Upper lobe of right lung (tissue), 1 donor: ENCODE data around the gene IFT43. TPM values are rescaled to one million over a fixed set of nuclear protein-coding genes. Genes with fewer than 3 reads are reported as not detected.

Experiments
- ATAC-seq: fragments of 200-7000 bp; cut with Tn5 transposase; one replicate; pipeline ENCODE4 v1.9.1; 2020; ENCODE audit warnings: mild to moderate bottlenecking, moderate library complexity
- DNase-seq: peaks from one replicate; pipeline ENCODE4 v3.0.0-alpha.2; 2020
- H3K27ac ChIP-seq: fragments of 200-600 bp; one replicate; pipeline ENCODE4 v1.8.0; 2022
- H3K27me3 ChIP-seq: fragments of 200-600 bp; one replicate; pipeline ENCODE4 v1.8.0; 2022; ENCODE audit warnings: mild to moderate bottlenecking
- H3K36me3 ChIP-seq: fragments of 200-600 bp; one replicate; pipeline ENCODE4 v1.8.0; 2022
- H3K4me1 ChIP-seq: fragments of 200-600 bp; one replicate; pipeline ENCODE4 v1.8.0; 2022
- H3K4me3 ChIP-seq: fragments of 200-600 bp; one replicate; pipeline ENCODE4 v1.8.0; 2022; ENCODE audit warnings: mild to moderate bottlenecking
- H3K9me3 ChIP-seq: fragments of 200-600 bp; one replicate; pipeline ENCODE4 v1.8.0; 2022
- intact Hi-C: fragments of 100-400 bp; cut with DNase I; formaldehyde crosslinking; loops from one replicate; pipeline ENCODE4 v1.11.0; 2022
- total RNA-seq: library from RNA; stranded (reverse); fragmentation: NEBNext Ultra II Directional; extraction: Animal tissue kit (Norgen Biotek cat#: 25700); gene quantifications from one replicate; pipeline ENCODE4 v1.2.1, GENCODE V29; 2021
- TF ChIP-seq, protein P1 (sequence below): fragments of 200-600 bp; IDR thresholded peaks from one replicate; pipeline ENCODE4 v1.8.0; 2022; ENCODE audit warnings: antibody characterized with exemption
- donor health status: DM: no; HTN: yes; CAD: no; lungs with severe emphysema.

The IFT43 gene
- total RNA-seq, 1 donor from 2014 or later = 24.8 TPM

DNA sequence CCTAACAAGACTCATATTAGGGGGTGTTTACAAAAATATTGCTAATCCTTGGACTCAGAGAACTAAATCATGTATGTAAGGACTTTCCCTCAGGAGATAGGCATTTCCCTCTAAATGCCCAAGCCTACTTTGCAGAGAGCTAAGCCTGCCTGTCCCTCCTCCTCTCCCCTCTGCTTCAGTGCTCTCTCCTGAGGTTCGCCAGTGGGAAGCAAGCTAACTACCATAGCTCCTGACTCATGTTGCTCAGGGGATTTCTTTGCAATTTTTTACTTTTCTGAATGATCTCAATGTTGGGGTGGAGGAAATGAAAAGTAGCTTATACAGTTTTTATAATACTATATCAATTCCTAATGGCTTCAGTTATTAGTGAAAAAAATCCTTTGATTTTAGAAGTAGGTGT lies 29.6 kb downstream of the IFT43 start:
- H3K4me3 ChIP-seq = no peak overlapping the region
- no peak for ATAC-seq
- TF ChIP-seq, protein P1, sequence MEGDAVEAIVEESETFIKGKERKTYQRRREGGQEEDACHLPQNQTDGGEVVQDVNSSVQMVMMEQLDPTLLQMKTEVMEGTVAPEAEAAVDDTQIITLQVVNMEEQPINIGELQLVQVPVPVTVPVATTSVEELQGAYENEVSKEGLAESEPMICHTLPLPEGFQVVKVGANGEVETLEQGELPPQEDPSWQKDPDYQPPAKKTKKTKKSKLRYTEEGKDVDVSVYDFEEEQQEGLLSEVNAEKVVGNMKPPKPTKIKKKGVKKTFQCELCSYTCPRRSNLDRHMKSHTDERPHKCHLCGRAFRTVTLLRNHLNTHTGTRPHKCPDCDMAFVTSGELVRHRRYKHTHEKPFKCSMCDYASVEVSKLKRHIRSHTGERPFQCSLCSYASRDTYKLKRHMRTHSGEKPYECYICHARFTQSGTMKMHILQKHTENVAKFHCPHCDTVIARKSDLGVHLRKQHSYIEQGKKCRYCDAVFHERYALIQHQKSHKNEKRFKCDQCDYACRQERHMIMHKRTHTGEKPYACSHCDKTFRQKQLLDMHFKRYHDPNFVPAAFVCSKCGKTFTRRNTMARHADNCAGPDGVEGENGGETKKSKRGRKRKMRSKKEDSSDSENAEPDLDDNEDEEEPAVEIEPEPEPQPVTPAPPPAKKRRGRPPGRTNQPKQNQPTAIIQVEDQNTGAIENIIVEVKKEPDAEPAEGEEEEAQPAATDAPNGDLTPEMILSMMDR = no peak
- no peak for DNase-seq
- no peak overlapping the region for H3K27ac ChIP-seq
- no peaks in the 10 kb centered on the region for H3K4me1 ChIP-seq
- intact Hi-C loops = no loop called here
- no peaks in the 10 kb centered on the region for H3K9me3 ChIP-seq
- no peaks in the 10 kb centered on the region for H3K27me3 ChIP-seq
- H3K36me3 ChIP-seq = peaks cover 8% of the 10 kb centered on the region

DNA sequence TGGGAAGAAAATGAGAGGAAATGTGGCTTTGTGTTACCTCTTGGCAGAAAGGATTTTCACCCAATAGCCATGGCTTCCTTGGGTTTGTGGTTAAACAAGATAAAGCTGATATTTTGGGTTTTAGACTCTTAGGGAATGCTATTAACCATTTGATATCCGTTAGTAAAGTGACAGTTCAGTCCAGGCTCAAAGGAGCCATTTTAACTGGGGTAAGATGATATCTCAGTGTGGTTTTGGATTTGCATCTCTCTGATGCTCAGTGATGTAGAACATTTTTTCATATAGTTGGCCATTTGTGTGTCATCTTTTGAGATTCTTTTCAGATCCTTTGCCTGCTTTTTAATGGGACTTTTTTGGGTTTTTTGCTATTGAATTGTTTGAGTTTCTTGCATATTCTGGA lies 30.1 kb downstream of the IFT43 start:
- H3K4me3 ChIP-seq = no peak overlapping the region
- ATAC-seq (no peak), DNase-seq (no peak)
- TF ChIP-seq, protein P1 = no peak
- no peak overlapping the region for H3K27ac ChIP-seq
- no peaks in the 10 kb centered on the region for H3K27me3 ChIP-seq
- peaks cover 8% of the 10 kb centered on the region for H3K36me3 ChIP-seq
- H3K9me3 ChIP-seq = no peaks in the 10 kb centered on the region
- intact Hi-C loops = no loop called here
- H3K4me1 ChIP-seq = no peaks in the 10 kb centered on the region

DNA sequence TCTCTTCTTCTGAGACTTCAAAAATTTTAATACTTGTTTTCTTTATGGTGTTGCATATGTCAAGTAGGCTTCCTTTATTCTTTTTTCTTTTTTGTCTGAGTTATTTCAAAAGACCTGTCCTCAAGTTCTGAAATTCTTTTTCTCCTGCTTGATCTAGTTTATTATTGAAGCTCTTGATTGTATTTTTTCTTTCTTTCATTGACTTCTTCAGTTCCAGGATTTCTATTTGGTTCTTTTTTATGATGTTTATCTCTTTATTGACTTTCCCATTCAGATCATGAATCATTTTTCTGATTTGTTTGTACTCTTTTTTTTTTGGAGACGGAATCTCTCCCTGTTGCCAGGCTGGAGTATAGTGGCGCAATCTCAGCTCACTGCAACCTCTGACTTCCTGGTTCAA lies 34.1 kb downstream of the IFT43 start:
- Histone ChIP-seq H3K9me3 (no peaks in the 10 kb centered on the region), H3K4me3 (no peak overlapping the region), H3K27ac (no peak overlapping the region), H3K27me3 (no peaks in the 10 kb centered on the region), H3K4me1 (no peaks in the 10 kb centered on the region), H3K36me3 (peaks cover 33% of the 10 kb centered on the region)
- intact Hi-C loops = no loop called here
- DNase-seq = no peak
- TF ChIP-seq, protein P1 = no peak
- no peak for ATAC-seq

DNA sequence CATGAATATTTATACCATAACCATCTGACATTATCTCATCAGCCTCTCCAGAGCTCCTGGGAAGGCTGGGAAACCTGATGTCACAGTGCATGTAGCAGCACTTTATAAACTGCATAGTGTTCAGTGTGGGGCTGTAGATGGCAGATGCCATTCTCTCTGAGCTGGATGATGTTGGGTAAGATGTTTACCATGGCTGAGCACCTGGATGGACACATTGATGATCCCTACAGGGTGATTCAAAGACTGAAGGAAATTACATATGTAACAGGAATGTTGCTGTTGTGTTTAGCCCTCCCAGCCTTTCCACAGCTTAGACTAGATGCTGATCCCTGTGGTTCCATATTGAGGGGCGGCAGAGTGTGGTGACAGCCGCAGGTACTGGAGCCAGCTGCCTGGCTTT lies 37.4 kb downstream of the IFT43 start:
- Histone ChIP-seq H3K4me1 (no peaks in the 10 kb centered on the region), H3K36me3 (peaks cover 26% of the 10 kb centered on the region), H3K9me3 (no peaks in the 10 kb centered on the region), H3K4me3 (no peak overlapping the region), H3K27me3 (no peaks in the 10 kb centered on the region), H3K27ac (no peak overlapping the region)
- DNase-seq (no peak), ATAC-seq (no peak)
- intact Hi-C loops = no loop called here
- TF ChIP-seq, protein P1 = no peak

DNA sequence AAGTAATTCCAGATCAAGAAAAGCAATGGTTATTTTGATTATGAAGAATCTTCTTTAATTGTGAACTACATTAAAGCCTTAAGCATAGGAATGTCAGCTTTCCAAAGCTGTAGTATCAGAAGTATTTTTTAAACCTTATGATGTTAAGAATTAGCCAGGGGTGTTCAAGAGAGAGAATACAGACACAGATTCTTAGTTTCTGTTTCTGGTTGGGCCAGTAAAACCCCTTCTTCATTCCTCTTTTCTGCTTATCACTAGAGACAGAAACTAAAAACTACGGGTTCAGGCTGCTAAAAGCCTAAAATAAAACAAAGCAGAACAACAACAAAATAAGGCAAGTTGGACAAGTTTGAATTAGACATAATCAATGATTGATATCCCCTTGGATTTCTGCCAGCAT lies 38.2 kb downstream of the IFT43 start:
- TF ChIP-seq, protein P1 = no peak
- Histone ChIP-seq H3K4me3 (no peak overlapping the region), H3K4me1 (no peaks in the 10 kb centered on the region), H3K9me3 (no peaks in the 10 kb centered on the region), H3K27me3 (no peaks in the 10 kb centered on the region), H3K36me3 (peaks cover 26% of the 10 kb centered on the region), H3K27ac (no peak overlapping the region)
- intact Hi-C loops = no loop called here
- DNase-seq (no peak), ATAC-seq (no peak)

DNA sequence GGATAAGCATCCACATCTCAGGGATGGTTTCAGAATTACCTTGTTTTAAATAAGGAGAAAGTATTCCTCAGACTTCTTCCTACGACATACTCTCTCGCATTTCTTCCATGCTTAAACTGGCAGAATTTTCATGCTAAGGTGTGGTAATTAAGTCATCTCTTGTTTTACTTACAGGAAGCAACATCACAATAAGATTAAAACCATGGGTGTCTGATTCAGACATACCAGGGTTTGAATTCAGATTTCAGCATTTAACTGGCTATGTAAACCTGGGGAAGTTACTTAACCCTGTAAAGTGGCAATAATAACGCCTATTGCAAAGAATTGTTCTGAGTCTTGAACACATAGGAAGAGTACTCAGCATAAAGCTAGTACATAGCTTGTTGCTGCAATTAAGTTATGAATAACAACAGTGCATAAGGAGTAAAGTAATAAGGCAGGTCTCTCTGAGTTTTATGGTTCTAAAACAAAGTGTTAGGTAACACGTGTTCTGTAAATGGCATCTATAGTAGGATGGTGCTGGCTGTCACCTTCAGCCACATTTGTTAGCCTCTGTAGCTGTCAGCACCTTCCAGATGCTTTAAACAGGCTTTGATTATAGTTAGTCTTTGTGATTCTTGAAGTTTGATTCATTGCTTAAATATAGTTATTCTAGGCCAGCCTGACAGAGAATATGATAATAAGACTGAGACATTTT lies 38.8 kb downstream of the IFT43 start:
- H3K36me3 ChIP-seq = peaks cover 26% of the 10 kb centered on the region

More for the DNA sequence above, 38.8 kb downstream of the IFT43 start:
- DNase-seq (no peak), ATAC-seq (no peak)
- Histone ChIP-seq H3K4me3 (no peak overlapping the region), H3K27ac (no peak overlapping the region), H3K4me1 (no peaks in the 10 kb centered on the region), H3K27me3 (no peaks in the 10 kb centered on the region), H3K9me3 (no peaks in the 10 kb centered on the region)
- TF ChIP-seq, protein P1 = no peak
- intact Hi-C loops = no loop called here
